Mononuclear cell (primary cell): ENCODE measurements around the gene ZBTB45. TPM values are rescaled to one million over a fixed set of nuclear protein-coding genes. Genes with fewer than 3 reads are reported as not detected.

Experiments
- H3K27me3 ChIP-seq: 2 replicates; pipeline ENCODE4 v1.6.0; 2011; ENCODE audit warnings: low read length, control low read depth; ENCODE audit not compliant: insufficient read depth
- H3K4me1 ChIP-seq: 2 replicates; pipeline ENCODE4 v1.5.1; 2011; ENCODE audit warnings: mild to moderate bottlenecking, low read length, control low read depth; ENCODE audit not compliant: insufficient read depth
- H3K4me3 ChIP-seq: 2 replicates; pipeline ENCODE4 v1.5.1; 2011; ENCODE audit warnings: mild to moderate bottlenecking, low read length, moderate library complexity
- H3K9me3 ChIP-seq: 2 replicates; pipeline ENCODE4 v1.5.1; 2011; ENCODE audit warnings: low read depth, mild to moderate bottlenecking, control low read depth, low read length
- total RNA-seq: library from RNA; depleted of rRNA; stranded (reverse); fragments of >200 nt; gene quantifications from one replicate; pipeline ENCODE4 v1.2.3, GENCODE V29; 2012

The ZBTB45 gene
- total RNA-seq, 1 donor = 2.7 TPM

- no peaks in the 10 kb centered on the region for H3K27me3 ChIP-seq
- no peak overlapping the region for H3K4me3 ChIP-seq
- H3K4me1 ChIP-seq = peaks cover 17% of the 10 kb centered on the region
- no peaks in the 10 kb centered on the region for H3K9me3 ChIP-seq
These were observed 51.3 kb downstream of the ZBTB45 start for GRCh38 chr19:58468216-58468839.

- H3K4me1 ChIP-seq = peaks cover 17% of the 10 kb centered on the region
- no peaks in the 10 kb centered on the region for H3K27me3 ChIP-seq
- H3K4me3 ChIP-seq = peak within 1 kb of the TSS; percentile 91
- no peaks in the 10 kb centered on the region for H3K9me3 ChIP-seq
These were observed 52.6 kb downstream of the ZBTB45 start, which contains the start of gene ZNF324 for GRCh38 chr19:58466760-58467589. Gene ZNF324 (plus strand): TSS chr19:58467080. CDS start chr19:58469186, 2,106 bp downstream.

GRCh38 chr19:58466089-58466759 is 53.4 kb downstream of the ZBTB45 start:
- Histone ChIP-seq H3K27me3 (no peaks in the 10 kb centered on the region), H3K9me3 (no peaks in the 10 kb centered on the region)

More at GRCh38 chr19:58466089-58466759, 53.4 kb downstream of the ZBTB45 start:
- Histone ChIP-seq H3K4me3 (peak overlapping the region; percentile 91), H3K4me1 (peaks cover 17% of the 10 kb centered on the region)

Other genes with a start within 250 kb of the ZBTB45 start
- gene ZNF8, start 240.9 kb downstream of the ZBTB45 start, total RNA-seq = 13.4 TPM
- 124 TPM for gene ERVK3-1, start 214.4 kb downstream of the ZBTB45 start, total RNA-seq
- gene ZSCAN22, start 192.8 kb downstream of the ZBTB45 start, total RNA-seq = 0.52 TPM
- 17.7 TPM for gene A1BG, start 166.3 kb downstream of the ZBTB45 start, total RNA-seq
- gene ZNF497, start 157.1 kb downstream of the ZBTB45 start, total RNA-seq = 0.31 TPM
- gene ZNF837, start 138.8 kb downstream of the ZBTB45 start, total RNA-seq = 0.84 TPM
- 1,513 TPM for gene RPS5, start 132.5 kb downstream of the ZBTB45 start, total RNA-seq
- 0.42 TPM for gene RNF225, start 124.2 kb downstream of the ZBTB45 start, total RNA-seq
- gene ZNF584, start 111.2 kb downstream of the ZBTB45 start, total RNA-seq = 1.3 TPM
- 1.9 TPM for gene ZNF132, start 79.7 kb downstream of the ZBTB45 start, total RNA-seq
- gene ZNF324B, start 68.2 kb downstream of the ZBTB45 start, total RNA-seq = 3.6 TPM
- gene ZNF324, start 52.7 kb downstream of the ZBTB45 start, total RNA-seq = 19.2 TPM
- gene ZNF446, start 43.5 kb downstream of the ZBTB45 start, total RNA-seq = 5.5 TPM
- gene SLC27A5, start 7.8 kb downstream of the ZBTB45 start, total RNA-seq = 1.9 TPM
- gene TRIM28, start 24.3 kb upstream of the ZBTB45 start, total RNA-seq = 152 TPM
- gene CHMP2A, start 35.3 kb upstream of the ZBTB45 start, total RNA-seq = 32.7 TPM
- 22.5 TPM for gene UBE2M, start 38.8 kb upstream of the ZBTB45 start, total RNA-seq
- 11.4 TPM for gene MZF1, start 53.5 kb upstream of the ZBTB45 start, total RNA-seq